AG09319 (cell line): Measurements from ENCODE around the gene ATF3.

Source experiments
- DNase-seq: peaks from one replicate; pipeline ENCODE4 v3.0.0-alpha.2; 2010; ENCODE audit warnings: low read depth; ENCODE audit errors: extremely low read depth
- CTCF ChIP-seq: IDR thresholded peaks from 2 replicates; pipeline ENCODE4 v1.5.1; 2011; ENCODE audit warnings: low read depth, mild to moderate bottlenecking, inconsistent platforms, low read length, moderate library complexity

The ATF3 gene

GRCh38 chr1:212664409-212665199, 56.0 kb downstream of the ATF3 start:
- no peak for TF ChIP-seq CTCF

GRCh38 chr1:212665241-212666115, 56.9 kb downstream of the ATF3 start:
- TF ChIP-seq CTCF = peak; percentile 90
- peak; percentile 51 for DNase-seq

More at GRCh38 chr1:212664409-212665199, 56.0 kb downstream of the ATF3 start:
- no peak for DNase-seq

GRCh38 chr1:212666116-212666775, 57.7 kb downstream of the ATF3 start:
- TF ChIP-seq CTCF = no peak

DNA sequence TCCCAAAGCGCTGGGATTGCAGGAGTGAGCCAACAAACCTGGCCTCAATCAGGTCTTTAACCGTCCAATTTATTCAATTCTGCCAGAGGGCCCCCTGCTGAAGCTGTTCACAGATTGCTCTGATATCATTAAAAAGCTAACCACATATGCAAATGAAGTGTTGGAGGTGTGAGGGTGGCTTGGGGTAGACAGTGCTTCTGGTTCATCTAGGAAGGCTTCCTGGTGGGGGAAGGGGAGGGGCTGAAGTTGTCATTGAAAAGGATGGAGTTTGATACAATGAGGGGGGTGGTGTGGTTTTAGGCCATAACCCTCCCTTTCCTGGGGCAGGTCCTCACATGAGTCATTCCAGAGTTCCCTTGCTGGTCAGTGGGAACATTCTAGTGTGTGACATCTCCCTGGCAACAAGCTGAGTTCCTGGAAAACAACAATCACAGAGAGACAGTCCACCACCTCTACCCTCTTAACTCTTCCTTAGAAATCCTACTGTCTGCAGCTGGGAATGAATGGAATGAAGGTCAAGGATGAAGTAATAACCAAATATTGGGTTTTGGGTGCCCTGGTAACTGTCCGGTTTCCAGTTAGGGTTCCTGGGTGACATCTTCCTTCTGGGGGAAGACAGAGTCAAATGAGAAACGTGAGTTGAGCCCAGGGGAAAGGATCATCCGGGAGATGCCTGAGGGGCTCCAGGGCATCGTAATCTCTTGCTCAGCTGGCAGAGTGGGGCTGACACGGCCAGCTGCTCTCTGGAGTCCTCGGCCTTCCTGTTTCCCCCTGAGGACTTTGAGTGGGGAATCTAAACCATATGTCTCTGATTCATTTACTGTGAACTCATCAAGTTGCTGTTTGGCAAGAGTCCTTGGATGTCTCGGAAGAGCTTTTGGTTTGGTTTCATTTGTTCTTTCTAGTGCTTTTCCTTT, 58.9 kb downstream of the ATF3 start:
- DNase-seq = peak; percentile 88
- TF ChIP-seq CTCF = no peak

More at GRCh38 chr1:212666116-212666775, 57.7 kb downstream of the ATF3 start:
- no peak for DNase-seq

- TF ChIP-seq CTCF = no peak
These were observed 59.9 kb downstream of the ATF3 start for GRCh38 chr1:212668477-212668876.

GRCh38 chr1:212669102-212669501, 60.5 kb downstream of the ATF3 start:
- DNase-seq = no peak
- TF ChIP-seq CTCF = peak; percentile 28

More at GRCh38 chr1:212668477-212668876, 59.9 kb downstream of the ATF3 start:
- no peak for DNase-seq
